Measurements from ENCODE around the gene RUSF1. TPM values are rescaled to one million over a fixed set of nuclear protein-coding genes. Genes with fewer than 3 reads are reported as not detected.

Gene RUSF1
- polyA plus RNA-seq, 3 donors, result 10.3 to 45.1 (median 11.8) TPM

DNA sequence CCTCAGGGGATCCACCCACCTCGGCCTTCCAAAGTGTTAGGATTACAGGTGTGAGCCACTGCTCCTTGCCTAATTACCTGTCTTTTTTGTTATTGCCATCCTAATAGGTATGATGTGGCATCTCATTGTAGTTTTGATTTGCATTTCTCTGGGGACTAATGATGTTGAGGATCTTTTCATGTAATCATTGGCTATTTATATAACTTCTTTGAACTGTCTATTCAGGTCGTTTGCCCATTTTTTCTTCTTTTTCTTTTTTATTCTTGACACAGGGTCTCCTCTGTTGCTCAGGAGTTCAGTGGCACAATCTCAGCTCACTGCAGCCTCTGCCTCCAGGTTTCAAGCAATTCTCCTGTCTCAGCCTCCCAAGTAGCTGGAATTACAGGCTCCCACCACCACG is 37.6 kb downstream of the RUSF1 start:
- H3K4me1 ChIP-seq (ENCODE audit: control insufficient read depth in 1 of 2, insufficient read depth in 2 of 2, low read length in 2 of 2), result peaks cover 8 to 13% of the 10 kb centered on the region in 2 donors

DNA sequence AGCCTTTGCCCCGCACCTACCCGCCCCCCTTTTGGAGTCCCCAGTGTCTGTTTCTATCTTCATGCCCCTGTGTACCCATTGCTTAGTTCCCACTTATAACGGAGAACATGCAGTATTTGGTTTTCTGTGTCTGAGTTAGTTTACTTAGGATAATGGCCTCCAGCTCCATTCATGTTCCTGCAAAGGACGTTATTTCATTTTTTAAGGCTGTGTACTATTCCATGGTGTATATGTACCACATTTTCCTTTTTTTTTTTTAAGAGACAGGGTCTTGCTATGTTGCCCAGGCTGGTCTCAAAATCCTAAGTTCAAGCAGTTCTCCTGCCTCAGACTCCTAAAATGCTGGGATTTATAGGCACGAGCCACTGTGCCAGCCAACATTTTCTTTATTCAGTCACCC is 40.3 kb downstream of the RUSF1 start:
- no peaks in the 10 kb centered on the region for H3K79me2 ChIP-seq (ENCODE audit: insufficient read depth, low read length)
- peaks cover 0 to 3% of the 10 kb centered on the region in 2 donors for H3K9me3 ChIP-seq (replicated peaks in 1 of 2; ENCODE audit: control insufficient read depth in 1 of 2, insufficient read depth in 1 of 2, low read length in 2 of 2)
- Mint-ChIP-seq H3K9me3 (peaks cover 4 to 12% (median 5%) of the 10 kb centered on the region in 7 donors), H3K27me3 (ENCODE audit: low read depth in 3 of 3) (peaks cover 6 to 21% (median 20%) of the 10 kb centered on the region in 3 donors), H3K4me3 (no peak overlapping the region), H3K4me1 (peaks cover 30% of the 10 kb centered on the region), H3K27ac (no peak overlapping the region), H3K36me3 (peaks cover 38 to 50% of the 10 kb centered on the region in 2 donors)
- no peak overlapping the region for H3K4me2 ChIP-seq (replicated peaks; ENCODE audit: extremely low read depth, low read length, poor library complexity, severe bottlenecking)
- intact Hi-C loops (cut with micrococcal nuclease), result no loop called here
- no peak overlapping the region for H2AFZ ChIP-seq (ENCODE audit: insufficient read depth, low read depth, low read length, poor library complexity, severe bottlenecking)
- no peak for DNase-seq
- peaks cover 8 to 13% of the 10 kb centered on the region in 2 donors for H3K4me1 ChIP-seq (ENCODE audit: control insufficient read depth in 1 of 2, insufficient read depth in 2 of 2, low read length in 2 of 2)
- H3K4me3 ChIP-seq (replicated peaks in 1 of 3; ENCODE audit: low read depth in 2 of 3, low read length in 3 of 3), result no peak overlapping the region
- H3K27ac ChIP-seq (ENCODE audit: low read depth in 1 of 2, low read length in 2 of 2), result no peak overlapping the region
- H4K20me1 ChIP-seq (ENCODE audit: insufficient read depth, low read length), result no peaks in the 10 kb centered on the region
- H3K27me3 ChIP-seq (ENCODE audit: control insufficient read depth in 2 of 2, insufficient read depth in 2 of 2, low read length in 2 of 2), result peaks cover 0 to 16% of the 10 kb centered on the region in 2 donors
- TF ChIP-seq, protein P1, sequence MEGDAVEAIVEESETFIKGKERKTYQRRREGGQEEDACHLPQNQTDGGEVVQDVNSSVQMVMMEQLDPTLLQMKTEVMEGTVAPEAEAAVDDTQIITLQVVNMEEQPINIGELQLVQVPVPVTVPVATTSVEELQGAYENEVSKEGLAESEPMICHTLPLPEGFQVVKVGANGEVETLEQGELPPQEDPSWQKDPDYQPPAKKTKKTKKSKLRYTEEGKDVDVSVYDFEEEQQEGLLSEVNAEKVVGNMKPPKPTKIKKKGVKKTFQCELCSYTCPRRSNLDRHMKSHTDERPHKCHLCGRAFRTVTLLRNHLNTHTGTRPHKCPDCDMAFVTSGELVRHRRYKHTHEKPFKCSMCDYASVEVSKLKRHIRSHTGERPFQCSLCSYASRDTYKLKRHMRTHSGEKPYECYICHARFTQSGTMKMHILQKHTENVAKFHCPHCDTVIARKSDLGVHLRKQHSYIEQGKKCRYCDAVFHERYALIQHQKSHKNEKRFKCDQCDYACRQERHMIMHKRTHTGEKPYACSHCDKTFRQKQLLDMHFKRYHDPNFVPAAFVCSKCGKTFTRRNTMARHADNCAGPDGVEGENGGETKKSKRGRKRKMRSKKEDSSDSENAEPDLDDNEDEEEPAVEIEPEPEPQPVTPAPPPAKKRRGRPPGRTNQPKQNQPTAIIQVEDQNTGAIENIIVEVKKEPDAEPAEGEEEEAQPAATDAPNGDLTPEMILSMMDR (IDR thresholded peaks at IDR 0.05), result no peak
- no peak overlapping the region for H3K9ac ChIP-seq (ENCODE audit: insufficient read depth, low read length, poor library complexity, severe bottlenecking)
- H3K36me3 ChIP-seq (replicated peaks in 1 of 2; ENCODE audit: control insufficient read depth in 1 of 2, insufficient read depth in 2 of 2, low read length in 2 of 2), result peaks cover 24 to 47% of the 10 kb centered on the region in 2 donors
- WGBS (ENCODE audit: insufficient coverage), result 100% methylated on average over 1 of the region's 5 CpGs

More for the DNA sequence above, 37.6 kb downstream of the RUSF1 start:
- peaks cover 8 to 20% of the 10 kb centered on the region in 2 donors for H3K36me3 ChIP-seq (replicated peaks in 1 of 2; ENCODE audit: control insufficient read depth in 1 of 2, insufficient read depth in 2 of 2, low read length in 2 of 2)
- TF ChIP-seq, protein P1 (IDR thresholded peaks at IDR 0.05), result no peak
- Mint-ChIP-seq H3K27ac (no peak overlapping the region), H3K36me3 (peaks cover 19 to 23% of the 10 kb centered on the region in 2 donors), H3K9me3 (peaks cover 5 to 15% (median 7%) of the 10 kb centered on the region in 7 donors), H3K4me1 (peaks cover 30% of the 10 kb centered on the region), H3K27me3 (ENCODE audit: low read depth in 3 of 3) (peaks cover 3 to 41% (median 31%) of the 10 kb centered on the region in 3 donors), H3K4me3 (no peak overlapping the region)
- no peak overlapping the region for H3K27ac ChIP-seq (ENCODE audit: low read depth in 1 of 2, low read length in 2 of 2)
- DNase-seq, result no peak
- 100% methylated on average over 1 of the region's 3 CpGs for WGBS (ENCODE audit: insufficient coverage)
- no peak overlapping the region for H2AFZ ChIP-seq (ENCODE audit: insufficient read depth, low read depth, low read length, poor library complexity, severe bottlenecking)
- no peak overlapping the region for H3K4me3 ChIP-seq (replicated peaks in 1 of 3; ENCODE audit: low read depth in 2 of 3, low read length in 3 of 3)
- no peak overlapping the region for H3K4me2 ChIP-seq (replicated peaks; ENCODE audit: extremely low read depth, low read length, poor library complexity, severe bottlenecking)
- intact Hi-C loops (cut with micrococcal nuclease), result no loop called here
- no peaks in the 10 kb centered on the region for H4K20me1 ChIP-seq (ENCODE audit: insufficient read depth, low read length)
- H3K9me3 ChIP-seq (replicated peaks in 1 of 2; ENCODE audit: control insufficient read depth in 1 of 2, insufficient read depth in 1 of 2, low read length in 2 of 2), result peaks cover 0 to 5% of the 10 kb centered on the region in 2 donors
- H3K79me2 ChIP-seq (ENCODE audit: insufficient read depth, low read length), result no peaks in the 10 kb centered on the region
- H3K9ac ChIP-seq (ENCODE audit: insufficient read depth, low read length, poor library complexity, severe bottlenecking), result no peak overlapping the region
- peaks cover 0 to 21% of the 10 kb centered on the region in 2 donors for H3K27me3 ChIP-seq (ENCODE audit: control insufficient read depth in 2 of 2, insufficient read depth in 2 of 2, low read length in 2 of 2)

Data from CD14-positive monocyte (primary cell).